Stimulated activated CD4-positive, alpha-beta T cell treated with anti-CD3 and anti-CD28 coated beads, Interleukin-4, amount 100 ng/mL, for 1 hour (primary cell): ENCODE measurements around the gene ESF1.

Experiments
- DNase-seq: peaks from one replicate; pipeline ENCODE4 v3.0.0-alpha.2; 2020

Gene ESF1

GRCh38 chr20:13784893-13785715, at the start of gene ESF1, which contains the start of gene NDUFAF5:
Gene ESF1, minus strand, starts transcription at chr20:13784919. Its CDS starts 1,779 bp downstream, at chr20:13783140.
Gene NDUFAF5, plus strand, starts transcription at chr20:13785028. Its CDS starts 41 bp downstream, at chr20:13785069.
- DNase-seq = peak; percentile 90

GRCh38 chr20:13831476-13831875, 46.8 kb upstream of the ESF1 start:
- DNase-seq = no peak

GRCh38 chr20:13825465-13825864, 40.7 kb upstream of the ESF1 start:
- no peak for DNase-seq

GRCh38 chr20:13824459-13824858, 39.7 kb upstream of the ESF1 start:
- DNase-seq = no peak

GRCh38 chr20:13822459-13822858, 37.7 kb upstream of the ESF1 start:
- DNase-seq = no peak

- DNase-seq = no peak
Observed at GRCh38 chr20:13821876-13822275, 37.2 kb upstream of the ESF1 start.

GRCh38 chr20:13819885-13820645, 35.3 kb upstream of the ESF1 start:
- DNase-seq = no peak

- no peak for DNase-seq
Observed at GRCh38 chr20:13817342-13817741, 32.6 kb upstream of the ESF1 start.

GRCh38 chr20:13816757-13817156, 32.0 kb upstream of the ESF1 start:
- no peak for DNase-seq

GRCh38 chr20:13814672-13815071, 30.0 kb upstream of the ESF1 start:
- no peak for DNase-seq

- DNase-seq = no peak
Observed at GRCh38 chr20:13813910-13814309, 29.2 kb upstream of the ESF1 start.

- no peak for DNase-seq
Observed at GRCh38 chr20:13810446-13810845, 25.7 kb upstream of the ESF1 start.

- no peak for DNase-seq
Observed at GRCh38 chr20:13809855-13810254, 25.1 kb upstream of the ESF1 start.

- DNase-seq = no peak
Observed at GRCh38 chr20:13809373-13809772, 24.7 kb upstream of the ESF1 start.

GRCh38 chr20:13800728-13801134, 16.0 kb upstream of the ESF1 start:
- no peak for DNase-seq

- DNase-seq = no peak
Observed at GRCh38 chr20:13799974-13800373, 15.3 kb upstream of the ESF1 start.

GRCh38 chr20:13799040-13799439, 14.3 kb upstream of the ESF1 start:
- DNase-seq = no peak

- no peak for DNase-seq
Observed at GRCh38 chr20:13794667-13795066, 9.9 kb upstream of the ESF1 start.

- no peak for DNase-seq
Observed at GRCh38 chr20:13793001-13793400, 8.3 kb upstream of the ESF1 start.

GRCh38 chr20:13791540-13792459, 7.1 kb upstream of the ESF1 start:
- no peak for DNase-seq

- no peak for DNase-seq
Observed at GRCh38 chr20:13790708-13791107, 6.0 kb upstream of the ESF1 start.

GRCh38 chr20:13788167-13788834, 3.6 kb upstream of the ESF1 start:
- peak; percentile 32 for DNase-seq
